NCI-H1048 (cell line): ENCODE measurements around the gene KLF9.

Experiments used
- DNase-seq: peaks from one replicate; lab custom pipeline; 2025; lab: John Stamatoyannopoulos, UW

KLF9 gene

DNA sequence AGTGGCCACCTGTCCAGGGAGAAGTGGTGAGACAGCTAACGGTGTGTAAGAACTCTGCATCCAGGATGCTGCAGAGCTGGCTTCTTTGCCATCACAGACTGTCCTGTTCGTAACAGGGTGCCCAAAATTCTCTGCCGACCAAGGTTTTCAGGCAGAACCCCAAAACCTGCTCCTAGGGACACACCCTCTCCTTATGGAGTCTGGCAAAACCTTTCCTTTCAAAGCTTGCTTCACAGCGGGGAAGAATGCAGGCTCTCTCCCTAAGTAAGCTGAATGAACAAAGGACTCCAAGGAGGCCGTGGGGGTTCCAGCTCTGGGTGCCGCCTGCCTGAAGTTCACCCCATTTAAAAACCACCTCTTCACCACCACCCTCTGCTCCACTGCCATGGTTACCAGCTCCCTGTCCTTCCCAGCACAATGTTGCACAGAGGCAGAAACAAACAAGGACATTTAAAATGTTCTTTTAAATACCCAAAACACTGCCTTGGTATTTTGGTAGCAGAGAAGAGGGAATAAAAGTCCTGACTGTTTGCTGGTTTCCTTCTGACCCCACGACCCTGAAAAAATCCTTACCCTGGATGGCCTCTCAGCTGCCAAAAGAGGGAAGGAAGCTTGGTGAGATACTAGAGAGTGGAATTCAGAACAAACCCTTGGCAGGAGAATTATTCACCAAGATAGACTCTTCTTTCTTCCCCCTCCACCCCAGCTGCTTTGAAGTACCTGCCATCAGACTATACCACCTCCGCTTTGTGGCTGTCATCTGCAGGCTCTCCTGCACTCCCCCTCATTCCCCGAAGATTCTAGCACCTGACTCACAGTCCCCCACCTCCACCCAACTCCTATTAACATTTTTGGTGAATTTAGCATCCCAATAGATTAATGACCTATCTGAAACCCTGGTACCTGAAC, 7.1 kb upstream of the KLF9 start:
- DNase-seq: no peak

GRCh38 chr9:70420441-70421271, 6.2 kb upstream of the KLF9 start:
- peak; percentile 35 for DNase-seq

- DNase-seq: peak; percentile 65
Observed at GRCh38 chr9:70419556-70420440, 5.3 kb upstream of the KLF9 start.

GRCh38 chr9:70418822-70419555, 4.5 kb upstream of the KLF9 start:
- DNase-seq: peak; percentile 95

GRCh38 chr9:70415476-70415875, 1.0 kb upstream of the KLF9 start:
- DNase-seq: no peak

GRCh38 chr9:70415041-70415440, 584 bp upstream of the KLF9 start:
- DNase-seq: no peak

- DNase-seq: no peak
Observed at GRCh38 chr9:70413464-70413798, 1.0 kb downstream of the KLF9 start.

DNA sequence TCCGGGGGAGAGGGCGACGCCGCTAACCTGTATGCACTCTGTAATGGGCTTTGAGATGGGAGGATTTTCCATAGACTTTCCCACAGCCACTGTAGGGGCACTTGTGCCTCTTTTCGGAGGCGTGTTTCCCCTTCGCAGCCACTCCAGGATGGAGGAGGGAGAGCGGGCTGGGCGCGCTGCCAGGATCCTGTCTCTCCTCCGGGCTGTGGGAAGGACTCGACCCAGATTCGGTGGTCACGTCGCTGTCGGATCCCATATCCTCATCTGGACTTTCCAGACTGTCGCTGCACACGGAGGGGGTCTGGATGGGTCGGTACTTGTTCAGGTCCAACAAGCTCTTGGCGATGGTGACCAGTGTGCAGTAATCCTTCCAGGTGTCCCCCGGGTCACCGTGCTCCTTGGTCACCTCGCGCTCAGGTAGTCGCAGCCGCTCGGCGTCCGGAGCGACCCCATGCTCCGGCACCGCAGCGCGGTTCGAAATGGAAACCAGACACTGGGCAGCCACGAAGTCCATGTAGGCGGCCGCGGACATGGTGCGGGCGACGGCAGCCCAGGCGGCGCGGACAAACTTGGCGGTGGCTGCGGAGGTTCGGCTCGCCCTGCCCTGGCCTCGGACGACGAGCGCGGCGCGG, 1.5 kb downstream of the KLF9 start:
- DNase-seq: peak; percentile 46

- no peak for DNase-seq
Observed at GRCh38 chr9:70411930-70412831, 2.3 kb downstream of the KLF9 start.

DNA sequence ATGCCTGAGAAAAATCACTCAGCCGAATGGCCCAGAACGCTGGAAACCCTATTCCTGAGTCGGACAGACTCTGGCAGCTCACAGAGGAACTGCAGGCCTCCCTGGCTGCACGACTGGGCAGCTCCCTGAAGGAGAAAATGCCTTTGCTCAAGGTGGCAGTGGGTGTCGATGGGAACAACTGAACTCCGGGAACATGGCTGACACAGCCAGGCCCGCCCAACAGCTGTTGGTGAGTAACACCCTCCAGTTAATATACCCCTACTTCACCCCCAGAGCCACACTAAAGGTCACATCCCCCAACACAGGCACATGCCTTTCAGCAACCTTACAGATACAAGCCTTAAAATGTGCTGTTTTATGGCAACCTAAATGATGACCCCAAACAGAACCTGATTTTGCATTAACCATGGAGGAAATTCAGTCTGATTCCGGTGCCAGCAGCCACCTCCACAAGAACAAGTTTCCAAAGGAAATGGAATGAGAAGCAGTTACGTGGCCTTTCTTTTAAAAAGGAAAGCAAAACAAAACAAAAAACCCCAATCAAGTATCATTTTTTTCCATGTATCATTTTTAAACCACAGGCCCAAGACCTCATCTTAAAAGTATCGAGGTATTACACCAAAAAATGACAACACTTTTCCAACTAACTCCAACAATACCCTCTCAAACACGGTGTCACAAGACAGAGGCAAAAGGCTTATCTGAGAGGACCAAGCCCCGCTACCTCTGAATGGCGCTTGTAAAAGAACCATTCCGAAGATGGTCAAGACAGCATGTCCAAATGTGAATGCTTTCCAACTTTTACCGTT, 3.1 kb downstream of the KLF9 start:
- DNase-seq: no peak

GRCh38 chr9:70410368-70410767, 4.1 kb downstream of the KLF9 start:
- no peak for DNase-seq

- no peak for DNase-seq
Observed at GRCh38 chr9:70409800-70410199, 4.7 kb downstream of the KLF9 start.

GRCh38 chr9:70409280-70409679, 5.2 kb downstream of the KLF9 start:
- DNase-seq: no peak

DNA sequence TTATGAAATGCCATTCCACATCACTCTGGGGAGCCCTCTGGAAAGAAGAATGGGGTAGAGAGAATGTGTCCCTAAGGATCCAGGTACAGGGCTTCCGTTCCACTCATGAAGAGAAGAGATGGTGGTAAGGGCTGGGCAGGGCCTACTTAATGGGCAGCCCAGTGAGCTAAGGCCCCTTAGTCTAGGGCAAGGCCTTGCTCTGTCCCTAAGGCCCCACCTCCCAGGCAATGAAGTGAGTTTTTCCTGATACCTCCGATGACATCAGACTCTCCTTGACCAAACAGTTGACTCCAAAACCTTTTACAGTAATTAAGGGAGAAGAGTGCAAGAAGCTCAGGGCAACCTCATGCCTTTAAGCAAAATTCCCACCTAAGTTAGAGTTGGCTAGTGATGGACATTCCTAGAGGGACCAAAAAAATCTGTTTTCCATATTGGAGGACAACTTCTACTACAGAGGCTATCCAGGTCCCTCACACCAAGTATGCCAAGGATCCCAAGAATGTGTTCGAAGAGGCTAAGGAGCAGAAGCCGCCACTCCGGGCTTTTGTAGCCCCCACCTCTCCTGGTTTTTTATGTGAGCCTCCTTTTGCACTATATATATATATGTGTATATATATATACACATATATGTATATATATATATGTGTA, 5.9 kb downstream of the KLF9 start:
- DNase-seq: no peak

- DNase-seq: no peak
Observed at GRCh38 chr9:70407081-70407503, 7.4 kb downstream of the KLF9 start.

- DNase-seq: no peak
Observed at GRCh38 chr9:70406434-70406862, 8.0 kb downstream of the KLF9 start.

GRCh38 chr9:70405808-70406433, 8.5 kb downstream of the KLF9 start:
- no peak for DNase-seq

GRCh38 chr9:70404261-70404660, 10.2 kb downstream of the KLF9 start:
- DNase-seq: no peak
